ENCODE data around the gene MME.

Gene MME

DNA sequence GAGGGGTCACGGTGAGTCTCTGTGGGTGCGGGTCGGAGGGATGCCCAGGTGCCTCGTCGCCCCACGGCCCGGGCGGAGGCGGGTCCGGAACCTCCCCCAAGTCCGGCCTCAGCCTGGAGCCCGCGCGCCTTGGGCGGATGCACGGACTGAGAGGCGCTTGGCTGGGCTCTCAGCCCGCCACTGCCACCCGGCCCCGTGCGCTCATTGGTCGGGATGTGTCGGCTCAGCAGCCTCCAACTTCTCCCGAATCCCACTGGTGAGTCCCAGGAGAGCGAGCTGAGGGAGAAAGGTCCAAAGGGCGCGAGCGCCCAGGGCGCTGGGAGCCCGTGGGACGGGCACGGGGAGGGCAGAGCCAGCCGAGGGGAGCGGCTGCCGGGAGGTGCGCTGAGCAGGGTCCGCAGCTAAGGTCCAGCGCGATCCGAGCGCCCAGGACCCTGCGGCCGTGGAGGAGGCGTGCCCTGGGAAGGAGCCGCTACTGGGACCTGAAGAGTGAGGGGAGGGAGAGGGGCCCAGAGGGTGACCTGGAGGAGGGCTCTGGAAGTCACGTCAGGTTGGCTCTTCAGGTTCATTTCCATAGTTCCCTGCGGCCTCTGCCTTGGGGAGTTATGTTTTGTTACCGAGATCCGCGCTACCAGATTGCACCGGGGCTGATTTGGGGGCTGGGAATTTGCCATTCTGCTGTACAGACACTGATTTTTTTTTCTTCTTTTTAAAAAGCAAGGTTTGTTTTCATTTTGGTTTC, at the start of gene MME:
MME (plus strand) TSS at position 574 of the 742 bp plus-strand sequence. CDS start 3,849 bp downstream, outside the sequence.
- DNase-seq (ENCODE audit: low read depth), result no peak
- TF ChIP-seq CTCF (IDR thresholded peaks at IDR 0.05; ENCODE audit: low read depth, low read length, missing control alignments), result no peak
- no peak within 1 kb of the TSS for H3K4me3 ChIP-seq (ENCODE audit: low read depth, low read length)

DNA sequence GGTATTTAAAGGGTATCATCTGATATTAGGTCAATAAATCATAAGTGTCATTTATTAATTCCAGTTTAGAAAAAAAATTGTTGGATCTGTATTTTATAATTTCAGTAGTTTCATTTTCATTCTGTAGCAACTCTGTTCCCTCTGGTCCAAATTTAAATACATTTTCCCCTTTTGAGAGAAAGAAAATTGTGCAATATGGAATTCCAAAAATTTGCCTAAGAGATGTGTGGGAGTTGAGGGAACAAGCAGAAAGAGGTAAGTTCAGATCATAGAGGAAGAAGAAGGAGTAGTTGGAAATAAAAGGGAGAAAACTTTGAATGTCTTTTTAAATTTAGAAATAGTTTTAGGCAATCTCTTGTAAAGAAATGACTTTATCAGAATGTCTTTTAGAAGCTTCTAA, 48.9 kb upstream of the MME start:
- H3K4me3 ChIP-seq (ENCODE audit: low read depth, low read length), result no peak overlapping the region
- no peak for TF ChIP-seq CTCF (IDR thresholded peaks at IDR 0.05; ENCODE audit: low read depth, low read length, missing control alignments)
- DNase-seq (ENCODE audit: low read depth), result no peak

DNA sequence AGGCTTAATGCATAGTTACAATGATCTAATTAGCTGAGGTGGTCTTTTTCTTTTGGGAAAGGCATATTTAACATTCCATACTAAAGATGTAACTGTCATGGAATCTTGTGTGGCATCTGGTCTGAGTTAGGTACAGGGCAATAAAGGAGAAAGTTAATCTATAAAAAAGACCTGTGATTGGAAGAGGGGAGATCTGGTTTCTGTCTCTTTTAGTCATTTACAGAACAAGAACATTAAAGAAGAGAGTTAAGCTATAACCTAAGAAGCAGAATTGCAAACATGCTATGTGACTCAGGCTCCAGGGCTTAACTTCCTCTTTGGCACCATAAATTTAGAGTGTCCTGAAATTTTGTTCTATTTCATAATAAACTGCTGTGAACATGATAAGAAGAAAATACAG, 47.2 kb upstream of the MME start:
- no peak for TF ChIP-seq CTCF (IDR thresholded peaks at IDR 0.05; ENCODE audit: low read depth, low read length, missing control alignments)
- no peak overlapping the region for H3K4me3 ChIP-seq (ENCODE audit: low read depth, low read length)
- no peak for DNase-seq (ENCODE audit: low read depth)

DNA sequence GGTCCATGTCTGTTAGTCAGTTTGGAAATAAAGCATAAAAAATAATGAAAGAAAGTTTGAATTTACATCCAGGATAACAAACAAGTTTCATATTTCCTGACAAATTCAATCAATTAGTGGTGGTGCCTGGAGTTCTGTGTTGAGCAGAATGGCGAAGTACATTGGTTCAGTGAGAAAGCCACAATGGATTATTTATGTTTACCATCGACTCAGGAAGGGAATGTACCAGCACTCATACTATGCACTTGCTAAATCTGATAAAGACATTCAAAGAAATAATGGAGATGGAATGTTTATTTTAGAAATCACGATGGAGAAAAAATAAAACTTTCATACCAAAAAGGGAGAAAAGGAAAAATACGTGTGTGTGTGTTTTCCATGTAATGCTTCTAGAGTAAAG, 45.3 kb upstream of the MME start:
- no peak for DNase-seq (ENCODE audit: low read depth)
- TF ChIP-seq CTCF (IDR thresholded peaks at IDR 0.05; ENCODE audit: low read depth, low read length, missing control alignments), result no peak
- H3K4me3 ChIP-seq (ENCODE audit: low read depth, low read length), result no peak overlapping the region

- no peak for TF ChIP-seq CTCF (IDR thresholded peaks at IDR 0.05; ENCODE audit: low read depth, low read length, missing control alignments)
- no peak for DNase-seq (ENCODE audit: low read depth)
- no peak overlapping the region for H3K4me3 ChIP-seq (ENCODE audit: low read depth, low read length)
Measured at GRCh38 chr3:155035553-155035952, 44.6 kb upstream of the MME start.

- DNase-seq (ENCODE audit: low read depth), result no peak
- H3K4me3 ChIP-seq (ENCODE audit: low read depth, low read length), result no peak overlapping the region
- TF ChIP-seq CTCF (IDR thresholded peaks at IDR 0.05; ENCODE audit: low read depth, low read length, missing control alignments), result no peak
Measured at GRCh38 chr3:155037508-155038202, 42.5 kb upstream of the MME start.

DNA sequence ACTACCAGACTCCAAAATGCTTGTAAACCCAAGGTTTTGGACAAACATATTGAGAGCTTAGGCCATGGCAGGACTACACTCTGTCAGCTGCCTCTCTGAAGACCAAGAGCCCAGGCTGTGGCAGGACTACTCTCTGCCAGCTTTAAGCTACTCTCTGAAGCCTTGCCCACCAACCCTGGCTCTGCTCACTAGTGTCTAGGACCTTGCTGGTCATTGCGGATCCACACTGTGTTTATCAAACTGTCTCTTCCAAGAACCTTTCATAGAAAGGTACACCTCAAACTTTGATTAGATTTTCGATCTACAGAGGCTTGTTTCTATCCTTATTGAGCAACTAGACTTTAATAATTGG, 41.9 kb upstream of the MME start:
- no peak for DNase-seq (ENCODE audit: low read depth)
- TF ChIP-seq CTCF (IDR thresholded peaks at IDR 0.05; ENCODE audit: low read depth, low read length, missing control alignments), result no peak
- H3K4me3 ChIP-seq (ENCODE audit: low read depth, low read length), result no peak overlapping the region

All from GM12864 (cell line).